Right cardiac atrium (tissue), 5 donors: ENCODE measurements around the gene KAZN. TPM values are rescaled to one million over a fixed set of nuclear protein-coding genes. Genes with fewer than 3 reads are reported as not detected.

Experiments used
- ATAC-seq, 2 donors: fragments of 200-7000 bp; cut with Tn5 transposase; one replicate each; pipeline versions ENCODE4 v1.8.0 to v1.9.1; 2020; ENCODE audit warnings: moderate library complexity in 2 of 2, mild to moderate bottlenecking in 1 of 2
- DNase-seq, 3 donors: peaks; one replicate each; pipeline ENCODE4 v3.0.0-alpha.2; 2020
- H3K27ac ChIP-seq: one replicate; pipeline ENCODE4 v1.5.1; 2013; ENCODE audit warnings: mild to moderate bottlenecking, low read length, control low read depth, moderate library complexity
- H3K27me3 ChIP-seq: one replicate; pipeline ENCODE4 v1.6.1; 2013; ENCODE audit not compliant: control insufficient read depth, insufficient read depth
- H3K4me1 ChIP-seq: one replicate; pipeline ENCODE4 v1.6.1; 2013; ENCODE audit warnings: low read length; ENCODE audit not compliant: control insufficient read depth, insufficient read depth
- H3K4me3 ChIP-seq: one replicate; pipeline ENCODE4 v1.5.1; 2013; ENCODE audit warnings: low read length, control low read depth
- H3K9me3 ChIP-seq: one replicate; pipeline ENCODE4 v1.6.1; 2013; ENCODE audit warnings: low read length; ENCODE audit not compliant: control insufficient read depth
- WGBS: extraction: QIAGEN DNeasy Blood & Tissue Kit; methylation state at CpG from one replicate; pipeline ENCODE4 v1.1.7; 2013; 5-methylcytosine and 5-hydroxymethylcytosine counted together
- intact Hi-C, 4 donors: fragments of 100-400 bp; cut with DNase I; formaldehyde crosslinking; loops; one replicate each; pipeline versions ENCODE4 v1.11.0 to v1.14.0; 2022 to 2023
- polyA plus RNA-seq: library from polyadenylated mRNA; stranded (reverse); fragments of 200-250 nt; gene quantifications from one replicate; pipeline ENCODE4 v1.2.3, GENCODE V29; 2013
- total RNA-seq, 4 donors: library from RNA; stranded (reverse); fragmentation: NEBNext Ultra II Directional; extraction: Animal tissue kit (Norgen Biotek cat#: 25700); gene quantifications; one replicate each; pipeline ENCODE4 v1.2.1, GENCODE V29; 2021
- donor health status: healthy with polysubstance abuse.
- donor health status: DM: no; HTN: yes; CAD: no.
- donor health status: DM: no; HTN: no; CAD: no.
- donor health status: DM: no; HTN: yes; CAD: no; lungs with severe emphysema.
- donor health status: DM: yes; HTN: yes; CAD: no.

The KAZN gene
- total and polyA plus RNA-seq, 5 donors: 3.7 to 14.9 (median 12.7) TPM

GRCh38 chr1:15139654-15140350 is 541.3 kb downstream of the KAZN start:
- Histone ChIP-seq H3K9me3 (no peaks in the 10 kb centered on the region), H3K4me1 (no peaks in the 10 kb centered on the region), H3K27ac (no peak overlapping the region), H3K4me3 (no peak overlapping the region), H3K27me3 (no peaks in the 10 kb centered on the region)
- 59% methylated on average over 15 of the region's 15 CpGs for WGBS
- DNase-seq (no peak), ATAC-seq (peak in 1 of 2 donors; percentile 40)
- intact Hi-C loops: no loop called here

GRCh38 chr1:15141935-15142539 is 543.6 kb downstream of the KAZN start:
- DNase-seq: no peak
- intact Hi-C loops: no loop called here
- H3K4me1 ChIP-seq: no peaks in the 10 kb centered on the region
- ATAC-seq: peak in 1 of 2 donors; percentile 47
- no peaks in the 10 kb centered on the region for H3K27me3 ChIP-seq
- H3K27ac ChIP-seq: no peak overlapping the region
- WGBS: 22% methylated on average over 6 of the region's 6 CpGs
- no peaks in the 10 kb centered on the region for H3K9me3 ChIP-seq
- H3K4me3 ChIP-seq: no peak overlapping the region

- 74% methylated on average over 2 of the region's 2 CpGs for WGBS
- Histone ChIP-seq H3K4me3 (no peak overlapping the region), H3K4me1 (no peaks in the 10 kb centered on the region), H3K27me3 (no peaks in the 10 kb centered on the region), H3K27ac (no peak overlapping the region), H3K9me3 (no peaks in the 10 kb centered on the region)
- intact Hi-C loops: no loop called here
- DNase-seq (no peak), ATAC-seq (no peak)
Observed at GRCh38 chr1:15145327-15145726, 546.8 kb downstream of the KAZN start.

- Histone ChIP-seq H3K27me3 (no peaks in the 10 kb centered on the region), H3K4me1 (no peaks in the 10 kb centered on the region), H3K4me3 (no peak overlapping the region), H3K27ac (no peak overlapping the region), H3K9me3 (no peaks in the 10 kb centered on the region)
- ATAC-seq: no peak
- intact Hi-C loops: no loop called here
- no peak for DNase-seq
- 70% methylated on average over 4 of the region's 4 CpGs for WGBS
Observed at GRCh38 chr1:15146142-15146680, 547.7 kb downstream of the KAZN start.

GRCh38 chr1:15146971-15147376 is 548.5 kb downstream of the KAZN start:
- Histone ChIP-seq H3K4me3 (no peak overlapping the region), H3K4me1 (no peaks in the 10 kb centered on the region), H3K9me3 (no peaks in the 10 kb centered on the region), H3K27me3 (no peaks in the 10 kb centered on the region), H3K27ac (no peak overlapping the region)
- 57% methylated on average over 4 of the region's 4 CpGs for WGBS
- ATAC-seq (peak; percentile 9 to 24), DNase-seq (no peak)
- intact Hi-C loops: no loop called here

- Histone ChIP-seq H3K27ac (no peak overlapping the region), H3K9me3 (no peaks in the 10 kb centered on the region), H3K27me3 (no peaks in the 10 kb centered on the region), H3K4me1 (no peaks in the 10 kb centered on the region), H3K4me3 (no peak overlapping the region)
- DNase-seq: no peak
- 77% methylated on average over 6 of the region's 6 CpGs for WGBS
- intact Hi-C loops: no loop called here
- no peak for ATAC-seq
Observed at GRCh38 chr1:15148004-15148403, 549.5 kb downstream of the KAZN start.

- intact Hi-C loops: no loop called here
- WGBS: 94% methylated on average over 9 of the region's 9 CpGs
Observed at GRCh38 chr1:15148475-15148874, 550.0 kb downstream of the KAZN start.

GRCh38 chr1:15148941-15149340 is 550.5 kb downstream of the KAZN start:
- no peaks in the 10 kb centered on the region for H3K9me3 ChIP-seq
- intact Hi-C loops: no loop called here
- ATAC-seq: no peak
- H3K4me3 ChIP-seq: no peak overlapping the region
- no peak overlapping the region for H3K27ac ChIP-seq
- WGBS: 0% methylated on average over 1 of the region's 1 CpG
- H3K4me1 ChIP-seq: no peaks in the 10 kb centered on the region
- H3K27me3 ChIP-seq: no peaks in the 10 kb centered on the region
- no peak for DNase-seq

More at GRCh38 chr1:15148475-15148874, 550.0 kb downstream of the KAZN start:
- no peaks in the 10 kb centered on the region for H3K9me3 ChIP-seq
- H3K4me1 ChIP-seq: no peaks in the 10 kb centered on the region
- no peaks in the 10 kb centered on the region for H3K27me3 ChIP-seq
- no peak overlapping the region for H3K4me3 ChIP-seq
- DNase-seq: no peak
- H3K27ac ChIP-seq: no peak overlapping the region
- ATAC-seq: no peak

GRCh38 chr1:15150376-15150775 is 551.9 kb downstream of the KAZN start:
- no peak overlapping the region for H3K27ac ChIP-seq
- DNase-seq: no peak
- H3K4me3 ChIP-seq: no peak overlapping the region
- WGBS: 92% methylated on average over 3 of the region's 3 CpGs
- no peak for ATAC-seq
- H3K9me3 ChIP-seq: no peaks in the 10 kb centered on the region
- H3K4me1 ChIP-seq: no peaks in the 10 kb centered on the region
- intact Hi-C loops: loop anchor here in 3 of 4 donors (5.0 to 10.0 kb wide), 2 partner anchors 122 to 154 kb away; no protein-coding TSS in a partner anchor
- H3K27me3 ChIP-seq: no peaks in the 10 kb centered on the region

GRCh38 chr1:15151377-15151806 is 552.9 kb downstream of the KAZN start:
- 43% methylated on average over 5 of the region's 5 CpGs for WGBS
- intact Hi-C loops: loop anchor here in 3 of 4 donors (5.0 to 10.0 kb wide), 2 partner anchors 121 to 153 kb away; no protein-coding TSS in a partner anchor
- Histone ChIP-seq H3K4me3 (no peak overlapping the region), H3K27ac (no peak overlapping the region), H3K27me3 (no peaks in the 10 kb centered on the region), H3K9me3 (no peaks in the 10 kb centered on the region), H3K4me1 (no peaks in the 10 kb centered on the region)
- DNase-seq (no peak), ATAC-seq (peak in 1 of 2 donors; percentile 4)

- Histone ChIP-seq H3K9me3 (no peaks in the 10 kb centered on the region), H3K27ac (no peak overlapping the region), H3K4me3 (no peak overlapping the region), H3K4me1 (no peaks in the 10 kb centered on the region), H3K27me3 (no peaks in the 10 kb centered on the region)
- DNase-seq (no peak), ATAC-seq (no peak)
- 53% methylated on average over 3 of the region's 3 CpGs for WGBS
- intact Hi-C loops: loop anchor here in 3 of 4 donors (5.0 to 10.0 kb wide), 2 partner anchors 120 to 153 kb away; no protein-coding TSS in a partner anchor
Observed at GRCh38 chr1:15151871-15152270, 553.4 kb downstream of the KAZN start.
